Endothelial cell of umbilical vein (primary cell): Measurements from ENCODE around the gene NAXD. TPM values are rescaled to one million over a fixed set of nuclear protein-coding genes. Genes with fewer than 3 reads are reported as not detected.

Experiments used
- BruUV-seq: library from RNA; stranded (reverse); fragments of 400-500 nt; replicated peaks from 2 replicates; lab custom pipeline; 2021; lab: Mats Ljungman, UMichigan
- CTCF ChIA-PET: fragments of 300-600, 350-600 bp; sonication (Branson Sonifier 250); formaldehyde crosslinking; loops from one replicate; lab custom pipeline; 2021; ENCODE audit warnings: antibody characterized with exemption, inconsistent platforms; lab: Charles Lee
- POLR2A ChIA-PET: fragments of 300-600, 350-600 bp; sonication (Branson Sonifier 250); formaldehyde crosslinking; loops from one replicate; lab custom pipeline; 2021; ENCODE audit warnings: antibody characterized with exemption, inconsistent platforms; lab: Charles Lee
- DNase-seq: peaks from one replicate; pipeline ENCODE4 v3.0.0-alpha.2; 2011; ENCODE audit warnings: low read depth, low spot score
- FAIRE-seq: peaks from 2 replicates; lab custom pipeline; 2011; peaks lifted over from hg19 to GRCh38; lab: Jason Lieb, UNC
- H2AFZ ChIP-seq: 2 replicates; pipeline ENCODE4 v1.6.0; 2012; ENCODE audit warnings: low read depth, low read length, control low read depth, inconsistent platforms
- H3K27ac ChIP-seq: 2 replicates; pipeline ENCODE4 v1.5.1; 2011; ENCODE audit warnings: low read depth, mild to moderate bottlenecking, control low read depth, low read length, moderate library complexity; ENCODE audit not compliant: insufficient read depth
- H3K27me3 ChIP-seq, 2 experiments: 2 replicates each; pipeline versions ENCODE4 v1.6.0 to v1.6.1; 2011; ENCODE audit warnings: low read length in 2 of 2, mixed read lengths in 1 of 2; ENCODE audit not compliant: control insufficient read depth in 2 of 2, insufficient read depth in 2 of 2
- H3K36me3 ChIP-seq, 2 experiments: 2 replicates in 1 of 2; 3 replicates in 1 of 2; pipeline ENCODE4 v1.5.1; 2011; ENCODE audit warnings: low read length in 2 of 2, mild to moderate bottlenecking in 1 of 2, moderate library complexity in 1 of 2; ENCODE audit not compliant: control insufficient read depth in 2 of 2, insufficient read depth in 2 of 2; ENCODE audit errors: extremely low read depth in 1 of 2
- H3K4me1 ChIP-seq: 3 replicates; pipeline ENCODE4 v1.5.1; 2011; ENCODE audit warnings: mild to moderate bottlenecking, low read length; ENCODE audit not compliant: control insufficient read depth, insufficient read depth; ENCODE audit errors: extremely low read depth
- H3K4me2 ChIP-seq: 2 replicates; pipeline ENCODE4 v1.6.1; 2011; ENCODE audit warnings: low read length, control low read depth, mixed read lengths; ENCODE audit not compliant: insufficient read depth
- H3K4me3 ChIP-seq, 3 experiments: fragments of 200-600 bp in 1 of 3; sonication (generic), shearing (Covaris generic) in 1 of 3; replicated peaks in 1 of 3; 2 replicates each; pipeline ENCODE4 v1.5.1; 2011 to 2016; ENCODE audit warnings: control low read depth in 3 of 3, low read length in 3 of 3, mild to moderate bottlenecking in 2 of 3, inconsistent platforms in 1 of 3, low read depth in 1 of 3, moderate library complexity in 1 of 3; ENCODE audit not compliant: insufficient read depth in 1 of 3
- H3K79me2 ChIP-seq: 2 replicates; pipeline ENCODE4 v1.6.0; 2012; ENCODE audit warnings: low read length, inconsistent platforms; ENCODE audit not compliant: control insufficient read depth, insufficient read depth
- H3K9ac ChIP-seq: replicated peaks from 2 replicates; pipeline ENCODE3; 2011; ENCODE audit warnings: low read length, control low read depth; ENCODE audit not compliant: insufficient read depth; ENCODE audit errors: extremely low read depth
- H3K9me1 ChIP-seq: replicated peaks from 3 replicates; pipeline ENCODE4 v1.6.0; 2011; ENCODE audit warnings: mild to moderate bottlenecking, low read length; ENCODE audit not compliant: control insufficient read depth, insufficient read depth; ENCODE audit errors: extremely low read depth
- H3K9me3 ChIP-seq: replicated peaks from 2 replicates; pipeline ENCODE4 v1.5.1; 2012; ENCODE audit warnings: low read length, inconsistent platforms; ENCODE audit not compliant: control insufficient read depth, insufficient read depth
- H4K20me1 ChIP-seq: replicated peaks from 2 replicates; pipeline ENCODE3; 2011; ENCODE audit warnings: mild to moderate bottlenecking, low read length; ENCODE audit not compliant: control insufficient read depth, insufficient read depth; ENCODE audit errors: extremely low read depth
- CTCF ChIP-seq, 2 donors: IDR thresholded peaks; 1 replicate in 1 of 2; 2 replicates in 1 of 2; pipeline ENCODE4 v1.5.1; 2011; ENCODE audit warnings: low read length in 2 of 2, mild to moderate bottlenecking in 2 of 2, moderate library complexity in 2 of 2, control low read depth in 1 of 2, inconsistent platforms in 1 of 2, low read depth in 1 of 2; ENCODE audit not compliant: insufficient read depth in 1 of 2; ENCODE audit errors: extremely low read depth in 1 of 2
- EZH2 ChIP-seq: IDR thresholded peaks from 2 replicates; pipeline ENCODE4 v1.6.1; 2012; ENCODE audit warnings: borderline replicate concordance, low read depth, mild to moderate bottlenecking, moderate library complexity, low read length, inconsistent platforms; ENCODE audit not compliant: severe bottlenecking
- FOS ChIP-seq: IDR thresholded peaks from 2 replicates; pipeline ENCODE4 v1.6.1; 2011; ENCODE audit warnings: mild to moderate bottlenecking, low read length, moderate library complexity, borderline replicate concordance; ENCODE audit not compliant: insufficient read depth
- GATA2 ChIP-seq: IDR thresholded peaks from 2 replicates; pipeline ENCODE4 v1.7.0; 2011; ENCODE audit warnings: low read depth, mild to moderate bottlenecking, moderate library complexity, mixed read lengths, low read length; ENCODE audit not compliant: insufficient read length, insufficient read depth
- JUN ChIP-seq: IDR thresholded peaks from 2 replicates; pipeline ENCODE4 v1.6.1; 2011; ENCODE audit warnings: borderline replicate concordance, low read depth; ENCODE audit not compliant: insufficient read length, insufficient read depth
- MAX ChIP-seq: IDR thresholded peaks from 2 replicates; pipeline ENCODE4 v1.6.1; 2011; ENCODE audit not compliant: insufficient read depth, insufficient read length
- MYC ChIP-seq: IDR thresholded peaks from one replicate; pipeline ENCODE4 v1.6.1; 2011; ENCODE audit warnings: mild to moderate bottlenecking, low read depth, low read length
- POLR2A ChIP-seq: IDR thresholded peaks from 2 replicates; pipeline ENCODE4 v1.6.1; 2012; ENCODE audit warnings: low read depth, mild to moderate bottlenecking, control low read depth, low read length
- POLR2AphosphoS5 ChIP-seq: IDR thresholded peaks from 2 replicates; pipeline ENCODE4 v1.6.1; 2012; ENCODE audit warnings: low read depth, mild to moderate bottlenecking, control low read depth, low read length, moderate library complexity; ENCODE audit not compliant: insufficient read depth
- dilution Hi-C: fragments of 300-500 bp; cut with MboI; formaldehyde crosslinking; loops from one replicate; pipeline ENCODE4 v1.15.0; 2019; ENCODE audit warnings: low sequenced_read_pairs; ENCODE audit not compliant: extremely low pct_ligation_motif_present
- intact Hi-C: fragments of 100-400 bp; cut with micrococcal nuclease; formaldehyde crosslinking; loops from one replicate; pipeline ENCODE4 v1.10.0; 2022
- polyA plus RNA-seq, 4 experiments: library from polyadenylated mRNA; depleted of rRNA in 3 of 4; stranded (reverse) in 3 of 4; unstranded in 1 of 4; fragments of >200 nt; gene quantifications; 2 replicates each; pipeline versions ENCODE4 v1.2.1 to v1.2.3, GENCODE V29; 2011 to 2012; ENCODE audit warnings: missing spikeins in 1 of 4
- total RNA-seq: library from RNA; stranded (reverse); gene quantifications from 2 replicates; pipeline ENCODE4 v1.2.3, GENCODE V29; 2021

Gene NAXD
- total and polyA plus RNA-seq, 2 donors (not counting 3 experiments of a cell fraction or from before 2014, with no cell fraction given): 19.9 to 42.9 TPM

- DNase-seq (no peak), FAIRE-seq (no peak)
- intact Hi-C loops (no loop called here), dilution Hi-C loops (no loop called here)
- Histone ChIP-seq H3K9me1 (no peaks in the 10 kb centered on the region), H3K79me2 (no peaks in the 10 kb centered on the region), H3K4me3 (no peak overlapping the region), H3K9me3 (no peaks in the 10 kb centered on the region), H3K4me1 (no peaks in the 10 kb centered on the region), H2AFZ (no peak overlapping the region), H3K27ac (no peak overlapping the region), H3K4me2 (no peak overlapping the region), H3K27me3 (no peaks in the 10 kb centered on the region), H4K20me1 (no peaks in the 10 kb centered on the region), H3K9ac (no peak overlapping the region), H3K36me3 (peaks cover 0 to 5% of the 10 kb centered on the region in 2 experiments)
- CTCF ChIA-PET: interaction anchor here (0.9 to 1.6 kb wide), 3 partner anchors 12 to 59 kb away, joined by 3 to 6 read pairs (median 4); no protein-coding TSS in a partner anchor
- TF ChIP-seq MYC (no peak), CTCF (IDR thresholded peaks at IDR 0.05; ENCODE audit: extremely low read depth in 1 of 2, insufficient read depth in 1 of 2, low read depth in 1 of 2, low read length in 2 of 2) (no peak), EZH2 (no peak), GATA2 (no peak)
- BruUV-seq: no TSS peak
- POLR2A ChIA-PET: no interaction called here
These were observed 36.9 kb downstream of the NAXD start for GRCh38 chr13:110652231-110652730.

GRCh38 chr13:110652764-110653163 is 37.4 kb downstream of the NAXD start:
- H3K27me3 ChIP-seq: no peaks in the 10 kb centered on the region
- no peak overlapping the region for H3K4me3 ChIP-seq
- dilution Hi-C loops (no loop called here), intact Hi-C loops (no loop called here)
- no peak for FAIRE-seq
- no peaks in the 10 kb centered on the region for H3K4me1 ChIP-seq
- no peak overlapping the region for H3K27ac ChIP-seq
- H3K79me2 ChIP-seq: no peaks in the 10 kb centered on the region
- BruUV-seq: no TSS peak
- H3K9me3 ChIP-seq: no peaks in the 10 kb centered on the region
- no peak overlapping the region for H3K9ac ChIP-seq
- POLR2A ChIA-PET: no interaction called here
- no peaks in the 10 kb centered on the region for H4K20me1 ChIP-seq
- H3K36me3 ChIP-seq: peaks cover 0 to 5% of the 10 kb centered on the region in 2 experiments
- H3K4me2 ChIP-seq: no peak overlapping the region
- no peaks in the 10 kb centered on the region for H3K9me1 ChIP-seq
- DNase-seq: no peak
- CTCF ChIA-PET: interaction anchor here (1.6 kb wide), 1 partner anchor 59 kb away, joined by 6 read pairs; no protein-coding TSS in a partner anchor
- no peak for TF ChIP-seq EZH2
- no peak for TF ChIP-seq FOS
- TF ChIP-seq POLR2A: no peak
- no peak for TF ChIP-seq GATA2
- TF ChIP-seq POLR2AphosphoS5: no peak
- no peak for TF ChIP-seq MAX
- no peak for TF ChIP-seq CTCF (IDR thresholded peaks at IDR 0.05; ENCODE audit: extremely low read depth in 1 of 2, insufficient read depth in 1 of 2, low read depth in 1 of 2, low read length in 2 of 2)
- no peak for TF ChIP-seq MYC
- TF ChIP-seq JUN: no peak
- no peak overlapping the region for H2AFZ ChIP-seq
